Left lung (tissue), 10 donors: ENCODE measurements around the gene MEF2C. TPM values are rescaled to one million over a fixed set of nuclear protein-coding genes. Genes with fewer than 3 reads are reported as not detected.
A peak's percentile ranks its signal among the peaks of the same experiment; 100 is the strongest.
"Not testable (repeated sequence)": the region's sequence is repeated elsewhere in the genome, so short reads cannot be mapped to it uniquely, and the experiment has no call there.

Experiments used
- ATAC-seq: fragments of 200-7000 bp; cut with Tn5 transposase; one replicate; pipeline ENCODE4 v1.9.1; 2020; ENCODE audit warnings: moderate library complexity
- DNase-seq, 4 donors: peaks; one replicate each; pipeline ENCODE4 v3.0.0-alpha.2; 2013 to 2020
- H3K27ac ChIP-seq, 2 donors: fragments of 200-600 bp; sonication (generic) in 1 of 2; one replicate each; pipeline versions ENCODE4 v1.5.0 to v1.8.0; 2020 to 2021
- H3K27me3 ChIP-seq, 2 donors: fragments of 200-600 bp; sonication (generic) in 1 of 2; one replicate each; pipeline versions ENCODE4 v1.5.0 to v1.8.0; 2020 to 2021
- H3K36me3 ChIP-seq, 2 donors: fragments of 200-600 bp; sonication (generic) in 1 of 2; one replicate each; pipeline versions ENCODE4 v1.5.0 to v1.8.0; 2020 to 2021
- H3K4me1 ChIP-seq, 2 donors: fragments of 200-600 bp; one replicate each; pipeline ENCODE4 v1.8.0; 2021
- H3K4me3 ChIP-seq, 2 donors: fragments of 200-600 bp; sonication (generic) in 1 of 2; one replicate each; pipeline versions ENCODE4 v1.5.0 to v1.8.0; 2020 to 2021; ENCODE audit warnings: mild to moderate bottlenecking in 1 of 2
- H3K9me3 ChIP-seq, 2 donors: fragments of 200-600 bp; sonication (generic) in 1 of 2; one replicate each; pipeline versions ENCODE4 v1.5.0 to v1.8.0; 2020 to 2021
- CTCF ChIP-seq, 2 donors: fragments of 200-600 bp; sonication (generic) in 1 of 2; IDR thresholded peaks; one replicate each; pipeline versions ENCODE4 v1.5.0 to v1.8.0; 2021; ENCODE audit warnings: antibody characterized with exemption in 2 of 2
- intact Hi-C, 2 donors: fragments of 100-400 bp; cut with DNase I; formaldehyde crosslinking; loops; one replicate each; pipeline versions ENCODE4 v1.11.2 to v1.14.2; 2022
- polyA plus RNA-seq, 6 donors: library from polyadenylated mRNA; unstranded; fragments of 120-200 nt; gene quantifications; one replicate each; pipeline ENCODE4 v1.2.1, GENCODE V29; 2013; ENCODE audit not compliant: insufficient read length in 6 of 6
- total RNA-seq, 2 donors: library from RNA; stranded (reverse); fragmentation: NEBNext Ultra II Directional; extraction: Animal tissue kit (Norgen Biotek cat#: 25700); gene quantifications; one replicate each; pipeline ENCODE4 v1.2.1, GENCODE V29; 2021
- donor health status: DM: no; HTN: yes; CAD: no.
- donor health status: DM: no; HTN: no; CAD: no.

MEF2C gene
- total and polyA plus RNA-seq, 8 donors, result 45.7 to 97.3 (median 81.5) TPM

- Histone ChIP-seq H3K27ac (no peak overlapping the region), H3K9me3 (no peaks in the 10 kb centered on the region), H3K27me3 (no peaks in the 10 kb centered on the region), H3K4me1 (no peaks in the 10 kb centered on the region), H3K4me3 (no peak overlapping the region), H3K36me3 (no peaks in the 10 kb centered on the region)
- TF ChIP-seq CTCF (IDR thresholded peaks at IDR 0.05), result no peak
- intact Hi-C loops, result no loop called here
- DNase-seq (no peak), ATAC-seq (no peak)
Measured at GRCh38 chr5:88926774-88927173, 43.8 kb upstream of the MEF2C start.

- Histone ChIP-seq H3K27ac (no peak overlapping the region), H3K4me3 (no peak overlapping the region), H3K27me3 (no peaks in the 10 kb centered on the region), H3K36me3 (no peaks in the 10 kb centered on the region), H3K4me1 (no peaks in the 10 kb centered on the region), H3K9me3 (no peaks in the 10 kb centered on the region)
- TF ChIP-seq CTCF (IDR thresholded peaks at IDR 0.05), result no peak
- intact Hi-C loops, result no loop called here
- DNase-seq (no peak), ATAC-seq (no peak)
Measured at GRCh38 chr5:88925692-88926490, 42.9 kb upstream of the MEF2C start.

GRCh38 chr5:88924330-88924657 is 41.3 kb upstream of the MEF2C start:
- TF ChIP-seq CTCF (IDR thresholded peaks at IDR 0.05), result no peak
- H3K27me3 ChIP-seq, result no peaks in the 10 kb centered on the region
- H3K4me1 ChIP-seq, result no peaks in the 10 kb centered on the region
- no peak overlapping the region for H3K27ac ChIP-seq
- H3K4me3 ChIP-seq, result no peak overlapping the region
- intact Hi-C loops, result no loop called here
- peak in 1 of 4 donors; percentile 24 for DNase-seq
- no peak for ATAC-seq
- no peaks in the 10 kb centered on the region for H3K36me3 ChIP-seq
- H3K9me3 ChIP-seq, result no peaks in the 10 kb centered on the region

- Histone ChIP-seq H3K4me3 (no peak overlapping the region), H3K36me3 (no peaks in the 10 kb centered on the region), H3K27me3 (no peaks in the 10 kb centered on the region), H3K9me3 (no peaks in the 10 kb centered on the region), H3K4me1 (no peaks in the 10 kb centered on the region), H3K27ac (no peak overlapping the region)
- DNase-seq, result no peak
- intact Hi-C loops, result no loop called here
- TF ChIP-seq CTCF (IDR thresholded peaks at IDR 0.05), result no peak
- no peak for ATAC-seq
Measured at GRCh38 chr5:88923623-88924329, 40.8 kb upstream of the MEF2C start.

- H3K27ac ChIP-seq, H3K4me3 ChIP-seq, intact Hi-C loops, H3K36me3 ChIP-seq, DNase-seq, H3K4me1 ChIP-seq, H3K27me3 ChIP-seq, H3K9me3 ChIP-seq, ATAC-seq: not testable (repeated sequence)
Measured at GRCh38 chr5:88912743-88913142, 29.8 kb upstream of the MEF2C start.

- H3K4me3 ChIP-seq, intact Hi-C loops, DNase-seq: not testable (repeated sequence)
Measured at GRCh38 chr5:88911059-88911572, 28.1 kb upstream of the MEF2C start.

GRCh38 chr5:88904478-88904877 is 21.5 kb upstream of the MEF2C start:
- intact Hi-C loops, H3K9me3 ChIP-seq: not testable (repeated sequence)

More at GRCh38 chr5:88911059-88911572, 28.1 kb upstream of the MEF2C start:
- H3K4me1 ChIP-seq, H3K36me3 ChIP-seq, H3K27me3 ChIP-seq, H3K27ac ChIP-seq, ATAC-seq, H3K9me3 ChIP-seq: not testable (repeated sequence)

GRCh38 chr5:88903966-88904365 is 21.0 kb upstream of the MEF2C start:
- H3K9me3 ChIP-seq, intact Hi-C loops, ATAC-seq, H3K4me1 ChIP-seq, DNase-seq, H3K27me3 ChIP-seq, H3K36me3 ChIP-seq, H3K4me3 ChIP-seq, H3K27ac ChIP-seq: not testable (repeated sequence)

More at GRCh38 chr5:88904478-88904877, 21.5 kb upstream of the MEF2C start:
- not testable (repeated sequence) for H3K4me1 ChIP-seq, H3K36me3 ChIP-seq, H3K27me3 ChIP-seq, H3K27ac ChIP-seq, H3K4me3 ChIP-seq, ATAC-seq, DNase-seq

GRCh38 chr5:88901077-88901476 is 18.1 kb upstream of the MEF2C start:
- H3K36me3 ChIP-seq, DNase-seq, intact Hi-C loops, ATAC-seq, H3K9me3 ChIP-seq, H3K27ac ChIP-seq, H3K4me1 ChIP-seq, H3K4me3 ChIP-seq, H3K27me3 ChIP-seq: not testable (repeated sequence)
